Body of pancreas (tissue), 4 donors: ENCODE data around the gene EIF4H. TPM values are rescaled to one million over a fixed set of nuclear protein-coding genes. Genes with fewer than 3 reads are reported as not detected.
A peak's percentile ranks its signal among the peaks of the same experiment; 100 is the strongest.

Experiments
- ATAC-seq: fragments of 150-250 bp; one replicate; pipeline ENCODE4 v1.9.1; 2016
- DNase-seq, 4 donors: peaks; one replicate each; pipeline ENCODE4 v3.0.0-alpha.2; 2019
- H3K27ac ChIP-seq, 4 donors: fragments of 200-600 bp; sonication (generic); 1 replicate in 3 of 4; 2 replicates in 1 of 4; pipeline versions ENCODE4 v1.5.1 to v1.6.1; 2016 to 2019; ENCODE audit warnings: mild to moderate bottlenecking in 1 of 4, mixed read lengths in 1 of 4, moderate library complexity in 1 of 4
- H3K27me3 ChIP-seq, 2 donors: fragments of 200-600 bp; sonication (generic); one replicate each; pipeline ENCODE4 v1.6.0; 2016; ENCODE audit warnings: mild to moderate bottlenecking in 1 of 2
- H3K36me3 ChIP-seq, 2 donors: fragments of 200-600 bp; sonication (generic); replicated peaks in 1 of 2; 2 replicates each; pipeline ENCODE4 v1.5.1; 2016; ENCODE audit warnings: low read depth in 2 of 2; ENCODE audit not compliant: insufficient read depth in 1 of 2
- H3K4me1 ChIP-seq: fragments of 200-600 bp; sonication (generic); one replicate; pipeline ENCODE4 v1.6.0; 2016
- H3K4me3 ChIP-seq, 2 donors: fragments of 200-600 bp; sonication (generic); 1 replicate in 1 of 2; 2 replicates in 1 of 2; pipeline ENCODE4 v1.5.1; 2016 to 2019
- H3K9me3 ChIP-seq, 3 donors: fragments of 200-600 bp; sonication (generic); 1 replicate in 2 of 3; 2 replicates in 1 of 3; pipeline ENCODE4 v1.5.1; 2016
- CTCF ChIP-seq, 7 experiments: fragments of 450-650 bp in 4 of 7; fragments of 200-600 bp in 3 of 7; sonication (generic) in 3 of 7; IDR thresholded peaks; one replicate each; pipeline ENCODE4 v1.5.1; 2016 to 2019; ENCODE audit warnings: antibody characterized with exemption in 7 of 7
- POLR2A ChIP-seq, 3 donors: fragments of 450-650 bp; IDR thresholded peaks; one replicate each; pipeline ENCODE4 v1.6.1; 2016; ENCODE audit warnings: antibody characterized with exemption in 3 of 3, mild to moderate bottlenecking in 2 of 3
- WGBS, 2 donors: methylation state at CpG; one replicate each; pipeline ENCODE4 v1.1.5; 2017; 5-methylcytosine and 5-hydroxymethylcytosine counted together
- intact Hi-C: fragments of 100-400 bp; cut with DNase I; formaldehyde crosslinking; loops from one replicate; pipeline ENCODE4 v1.15.1; 2023
- total RNA-seq, 2 donors: library from RNA; depleted of rRNA; stranded (reverse); fragments of >200 nt; gene quantifications; one replicate each; pipeline ENCODE4 v1.1.0, GENCODE V29; 2016

EIF4H gene
- total RNA-seq, 2 donors from 2014 or later: 107 to 163 TPM

- H3K27me3 ChIP-seq: no peaks in the 10 kb centered on the region
- TF ChIP-seq POLR2A (IDR thresholded peaks at IDR 0.05) (no peak), CTCF (IDR thresholded peaks at IDR 0.05) (no peak)
- no peaks in the 10 kb centered on the region for H3K36me3 ChIP-seq
- ATAC-seq (no peak), DNase-seq (no peak)
- H3K4me1 ChIP-seq: no peaks in the 10 kb centered on the region
- H3K4me3 ChIP-seq: no peak overlapping the region
- intact Hi-C loops: no loop called here
- no peak overlapping the region for H3K27ac ChIP-seq
- no peaks in the 10 kb centered on the region for H3K9me3 ChIP-seq
- WGBS, 2 donors: 73 to 76% methylated on average over 12 to 15 of the region's 15 CpGs
Measured at GRCh38 chr7:74215921-74216320, 41.8 kb downstream of the EIF4H start.

- ATAC-seq (no peak), DNase-seq (no peak)
Measured at GRCh38 chr7:74216361-74216761, 42.2 kb downstream of the EIF4H start.

GRCh38 chr7:74217455-74218342, 43.5 kb downstream of the EIF4H start:
- DNase-seq (no peak), ATAC-seq (no peak)
- H3K27me3 ChIP-seq: no peaks in the 10 kb centered on the region
- no peak for TF ChIP-seq POLR2A (IDR thresholded peaks at IDR 0.05)
- TF ChIP-seq CTCF (IDR thresholded peaks at IDR 0.05): no peak
- H3K4me3 ChIP-seq: no peak overlapping the region
- no peaks in the 10 kb centered on the region for H3K4me1 ChIP-seq
- intact Hi-C loops: no loop called here
- no peaks in the 10 kb centered on the region for H3K36me3 ChIP-seq
- peak overlapping the region in 1 of 4 donors; percentile 25 for H3K27ac ChIP-seq
- H3K9me3 ChIP-seq: no peaks in the 10 kb centered on the region
- WGBS, 2 donors: 65 to 66% methylated on average over 15 to 19 of the region's 20 CpGs

More at GRCh38 chr7:74216361-74216761, 42.2 kb downstream of the EIF4H start:
- 65 to 72% methylated on average over 6 to 8 of the region's 8 CpGs for WGBS, 2 donors
- no peak overlapping the region for H3K27ac ChIP-seq
- H3K4me3 ChIP-seq: no peak overlapping the region
- TF ChIP-seq POLR2A (IDR thresholded peaks at IDR 0.05): no peak
- no peak for TF ChIP-seq CTCF (IDR thresholded peaks at IDR 0.05)
- intact Hi-C loops: no loop called here
- no peaks in the 10 kb centered on the region for H3K36me3 ChIP-seq
- no peaks in the 10 kb centered on the region for H3K4me1 ChIP-seq
- H3K27me3 ChIP-seq: no peaks in the 10 kb centered on the region
- H3K9me3 ChIP-seq: no peaks in the 10 kb centered on the region

- ATAC-seq (no peak), DNase-seq (no peak)
- TF ChIP-seq CTCF (IDR thresholded peaks at IDR 0.05): no peak
- TF ChIP-seq POLR2A (IDR thresholded peaks at IDR 0.05): no peak
- Histone ChIP-seq H3K4me3 (no peak overlapping the region), H3K36me3 (no peaks in the 10 kb centered on the region), H3K4me1 (no peaks in the 10 kb centered on the region), H3K27me3 (no peaks in the 10 kb centered on the region), H3K27ac (no peak overlapping the region), H3K9me3 (no peaks in the 10 kb centered on the region)
- intact Hi-C loops: no loop called here
- 78 to 84% methylated on average over 2 of the region's 2 CpGs for WGBS, 2 donors
Measured at GRCh38 chr7:74218343-74218698, 44.2 kb downstream of the EIF4H start.

- ATAC-seq (no peak), DNase-seq (no peak)
- Histone ChIP-seq H3K4me1 (no peaks in the 10 kb centered on the region), H3K27me3 (no peaks in the 10 kb centered on the region), H3K27ac (no peak overlapping the region), H3K36me3 (no peaks in the 10 kb centered on the region), H3K9me3 (no peaks in the 10 kb centered on the region), H3K4me3 (no peak overlapping the region)
- intact Hi-C loops: no loop called here
- WGBS, 2 donors: 89 to 93% methylated on average over 5 to 9 of the region's 11 CpGs
- no peak for TF ChIP-seq POLR2A (IDR thresholded peaks at IDR 0.05)
- no peak for TF ChIP-seq CTCF (IDR thresholded peaks at IDR 0.05)
Measured at GRCh38 chr7:74219416-74219815, 45.3 kb downstream of the EIF4H start.
